ENCODE results near the gene N4BP2L2.
"Not testable (repeated sequence)": the region's sequence is repeated elsewhere in the genome, so short reads cannot be mapped to it uniquely, and the experiment has no call there.

N4BP2L2 gene

DNA sequence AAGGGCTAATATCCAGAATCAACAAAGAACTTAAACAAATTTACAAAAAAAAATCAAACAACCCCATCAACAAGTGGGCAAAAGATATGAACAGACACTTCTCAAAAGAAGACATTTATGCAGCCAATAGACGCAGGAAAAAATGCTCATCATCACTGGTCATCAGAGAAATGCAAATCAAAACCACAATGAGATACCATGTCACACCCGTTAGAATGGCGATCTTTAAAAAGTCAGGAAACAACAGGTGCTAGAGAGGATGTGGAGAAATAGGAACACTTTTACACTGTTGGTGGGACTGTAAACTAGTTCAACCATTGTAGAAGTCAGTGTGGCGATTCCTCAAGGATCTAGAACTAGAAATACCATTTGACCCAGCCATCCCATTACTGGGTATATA, 37.1 kb upstream of the N4BP2L2 start:
- H3K27ac ChIP-seq (ENCODE audit: low read depth, low read length); H3K9me3 ChIP-seq (ENCODE audit: control insufficient read depth in 1 of 2, low read length in 2 of 2); H3K27me3 ChIP-seq (ENCODE audit: control insufficient read depth in 1 of 2, insufficient read depth in 2 of 2, low read length in 2 of 2); H3K36me3 ChIP-seq (ENCODE audit: control insufficient read depth in 1 of 2, insufficient read depth in 2 of 2, low read length in 2 of 2); H3K4me3 ChIP-seq (ENCODE audit: low read depth in 1 of 2, low read length in 2 of 2); H3K4me1 ChIP-seq (ENCODE audit: control insufficient read depth in 1 of 2, insufficient read depth in 2 of 2, low read length in 2 of 2); H3K9ac ChIP-seq (ENCODE audit: low read depth in 1 of 2, low read length in 2 of 2): not testable (repeated sequence)

DNA sequence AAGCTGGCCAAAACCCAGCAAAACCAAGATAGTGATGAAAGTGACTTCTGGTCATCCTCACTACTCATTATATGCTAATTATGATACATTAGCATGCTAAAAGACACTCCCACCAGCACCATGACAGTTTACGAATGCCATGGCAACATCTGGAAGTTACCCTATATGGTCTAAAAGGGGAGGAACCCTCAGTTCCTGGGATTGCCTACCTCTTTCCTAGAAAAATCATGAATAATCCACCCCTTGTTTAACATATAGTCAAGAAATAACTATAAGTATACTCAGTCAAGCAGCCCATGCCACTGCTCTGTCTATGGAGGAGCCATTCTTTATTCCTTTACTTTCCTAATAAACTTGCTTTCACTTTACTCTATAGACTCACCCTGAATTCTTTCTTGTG, 22.2 kb upstream of the N4BP2L2 start:
- not testable (repeated sequence) for H3K36me3 ChIP-seq (ENCODE audit: control insufficient read depth in 1 of 2, insufficient read depth in 2 of 2, low read length in 2 of 2); H3K27ac ChIP-seq (ENCODE audit: low read depth, low read length); H3K27me3 ChIP-seq (ENCODE audit: control insufficient read depth in 1 of 2, insufficient read depth in 2 of 2, low read length in 2 of 2); H3K9ac ChIP-seq (ENCODE audit: low read depth in 1 of 2, low read length in 2 of 2); H3K4me3 ChIP-seq (ENCODE audit: low read depth in 1 of 2, low read length in 2 of 2); H3K4me1 ChIP-seq (ENCODE audit: control insufficient read depth in 1 of 2, insufficient read depth in 2 of 2, low read length in 2 of 2)
- peaks cover 8 to 10% of the 10 kb centered on the region in 2 donors for H3K9me3 ChIP-seq (ENCODE audit: control insufficient read depth in 1 of 2, low read length in 2 of 2)

DNA sequence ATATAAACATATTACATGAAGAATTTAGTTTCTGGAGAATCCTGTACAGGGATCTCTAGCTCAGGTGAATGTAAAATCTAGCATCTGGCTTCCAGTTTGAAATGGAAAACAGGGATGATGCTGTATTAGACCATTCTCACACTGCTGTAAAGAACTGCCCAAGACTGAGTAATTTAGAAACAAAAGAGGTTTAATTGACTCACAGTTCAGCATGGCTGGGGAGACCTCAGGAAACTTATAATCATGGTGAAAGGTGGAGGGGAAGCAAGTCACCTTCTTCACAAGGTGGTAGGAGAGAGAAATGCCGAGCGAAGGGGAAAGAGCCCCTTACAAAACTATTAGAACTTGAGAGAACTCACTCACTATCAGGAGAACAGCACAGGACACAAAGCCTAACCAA, 17.0 kb upstream of the N4BP2L2 start:
- no peaks in the 10 kb centered on the region for H3K9me3 ChIP-seq (ENCODE audit: control insufficient read depth in 1 of 2, low read length in 2 of 2)
- H3K4me1 ChIP-seq (ENCODE audit: control insufficient read depth in 1 of 2, insufficient read depth in 2 of 2, low read length in 2 of 2), result no peaks in the 10 kb centered on the region
- H3K27me3 ChIP-seq (ENCODE audit: control insufficient read depth in 1 of 2, insufficient read depth in 2 of 2, low read length in 2 of 2), result no peaks in the 10 kb centered on the region
- no peak overlapping the region for H3K9ac ChIP-seq (ENCODE audit: low read depth in 1 of 2, low read length in 2 of 2)
- no peak overlapping the region for H3K4me3 ChIP-seq (ENCODE audit: low read depth in 1 of 2, low read length in 2 of 2)
- no peaks in the 10 kb centered on the region for H3K36me3 ChIP-seq (ENCODE audit: control insufficient read depth in 1 of 2, insufficient read depth in 2 of 2, low read length in 2 of 2)
- H3K27ac ChIP-seq (ENCODE audit: low read depth, low read length), result no peak overlapping the region

DNA sequence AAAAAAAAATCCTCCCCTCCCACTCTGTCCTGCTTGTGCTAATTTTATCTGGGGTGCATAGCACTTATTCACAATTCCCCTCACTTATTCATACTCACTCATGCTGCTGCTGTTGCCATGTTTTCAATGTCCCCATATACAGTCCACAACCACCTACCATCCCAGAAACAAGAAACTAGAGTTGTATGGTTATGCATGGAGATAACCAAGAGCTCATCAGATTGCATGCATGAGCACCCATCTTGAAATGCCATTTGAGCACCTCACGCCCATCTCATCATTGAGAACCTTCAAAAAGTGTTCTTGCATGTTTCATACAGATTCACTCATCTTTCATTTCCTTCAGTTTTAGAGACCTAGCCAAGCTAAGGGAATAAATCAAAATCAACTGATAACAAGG, 15.1 kb upstream of the N4BP2L2 start:
- Histone ChIP-seq H3K27me3 (ENCODE audit: control insufficient read depth in 1 of 2, insufficient read depth in 2 of 2, low read length in 2 of 2) (no peaks in the 10 kb centered on the region), H3K36me3 (ENCODE audit: control insufficient read depth in 1 of 2, insufficient read depth in 2 of 2, low read length in 2 of 2) (no peaks in the 10 kb centered on the region), H3K27ac (ENCODE audit: low read depth, low read length) (no peak overlapping the region), H3K9ac (ENCODE audit: low read depth in 1 of 2, low read length in 2 of 2) (no peak overlapping the region), H3K4me3 (ENCODE audit: low read depth in 1 of 2, low read length in 2 of 2) (no peak overlapping the region), H3K9me3 (ENCODE audit: control insufficient read depth in 1 of 2, low read length in 2 of 2) (no peaks in the 10 kb centered on the region), H3K4me1 (ENCODE audit: control insufficient read depth in 1 of 2, insufficient read depth in 2 of 2, low read length in 2 of 2) (no peaks in the 10 kb centered on the region)

DNA sequence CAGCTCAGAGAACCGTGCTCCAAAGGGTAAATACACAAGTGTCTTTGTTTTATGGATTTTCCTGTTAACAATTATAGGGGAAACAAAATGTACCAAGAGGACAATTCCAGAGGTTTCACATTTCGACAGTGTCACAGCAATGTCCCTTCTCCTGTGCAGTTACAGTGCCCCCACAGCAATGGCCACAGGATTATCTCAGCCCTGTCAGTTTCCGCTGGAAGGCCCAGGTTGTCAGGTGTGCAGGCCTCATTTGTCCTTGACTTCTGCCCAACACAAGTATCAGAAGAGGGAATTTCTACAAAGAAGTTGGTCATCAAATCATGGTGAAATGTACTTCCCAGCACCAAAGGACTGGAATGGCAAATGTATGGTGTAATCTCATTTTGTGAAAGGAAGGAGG, 11.2 kb upstream of the N4BP2L2 start:
- H3K27ac ChIP-seq (ENCODE audit: low read depth, low read length), result no peak overlapping the region
- H3K27me3 ChIP-seq (ENCODE audit: control insufficient read depth in 1 of 2, insufficient read depth in 2 of 2, low read length in 2 of 2), result no peaks in the 10 kb centered on the region
- H3K4me3 ChIP-seq (ENCODE audit: low read depth in 1 of 2, low read length in 2 of 2), result no peak overlapping the region
- H3K9me3 ChIP-seq (ENCODE audit: control insufficient read depth in 1 of 2, low read length in 2 of 2), result no peaks in the 10 kb centered on the region
- H3K9ac ChIP-seq (ENCODE audit: low read depth in 1 of 2, low read length in 2 of 2), result no peak overlapping the region
- H3K36me3 ChIP-seq (ENCODE audit: control insufficient read depth in 1 of 2, insufficient read depth in 2 of 2, low read length in 2 of 2), result no peaks in the 10 kb centered on the region
- no peaks in the 10 kb centered on the region for H3K4me1 ChIP-seq (ENCODE audit: control insufficient read depth in 1 of 2, insufficient read depth in 2 of 2, low read length in 2 of 2)

DNA sequence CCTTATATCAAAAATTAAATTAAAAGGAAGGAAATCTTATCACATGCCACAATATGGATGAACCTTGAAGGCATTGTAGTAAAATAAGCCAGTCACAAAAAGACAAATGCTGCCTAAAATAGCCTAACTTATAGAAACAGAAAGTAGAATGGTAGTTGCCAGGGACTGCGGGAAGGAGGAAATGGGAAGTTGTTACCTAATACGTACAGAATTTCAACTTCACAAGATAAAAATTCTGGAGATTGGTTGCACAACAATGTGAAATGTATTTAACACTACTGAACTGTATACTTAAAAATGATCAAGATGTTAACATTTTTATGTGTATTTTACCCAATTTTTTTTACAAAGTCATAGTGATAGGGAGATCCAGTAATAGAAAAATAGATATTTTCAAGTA, 10.2 kb upstream of the N4BP2L2 start:
- no peak overlapping the region for H3K4me3 ChIP-seq (ENCODE audit: low read depth in 1 of 2, low read length in 2 of 2)
- no peak overlapping the region for H3K27ac ChIP-seq (ENCODE audit: low read depth, low read length)
- H3K9me3 ChIP-seq (ENCODE audit: control insufficient read depth in 1 of 2, low read length in 2 of 2), result no peaks in the 10 kb centered on the region
- H3K36me3 ChIP-seq (ENCODE audit: control insufficient read depth in 1 of 2, insufficient read depth in 2 of 2, low read length in 2 of 2), result no peaks in the 10 kb centered on the region
- no peaks in the 10 kb centered on the region for H3K27me3 ChIP-seq (ENCODE audit: control insufficient read depth in 1 of 2, insufficient read depth in 2 of 2, low read length in 2 of 2)
- H3K4me1 ChIP-seq (ENCODE audit: control insufficient read depth in 1 of 2, insufficient read depth in 2 of 2, low read length in 2 of 2), result no peaks in the 10 kb centered on the region
- H3K9ac ChIP-seq (ENCODE audit: low read depth in 1 of 2, low read length in 2 of 2), result no peak overlapping the region

DNA sequence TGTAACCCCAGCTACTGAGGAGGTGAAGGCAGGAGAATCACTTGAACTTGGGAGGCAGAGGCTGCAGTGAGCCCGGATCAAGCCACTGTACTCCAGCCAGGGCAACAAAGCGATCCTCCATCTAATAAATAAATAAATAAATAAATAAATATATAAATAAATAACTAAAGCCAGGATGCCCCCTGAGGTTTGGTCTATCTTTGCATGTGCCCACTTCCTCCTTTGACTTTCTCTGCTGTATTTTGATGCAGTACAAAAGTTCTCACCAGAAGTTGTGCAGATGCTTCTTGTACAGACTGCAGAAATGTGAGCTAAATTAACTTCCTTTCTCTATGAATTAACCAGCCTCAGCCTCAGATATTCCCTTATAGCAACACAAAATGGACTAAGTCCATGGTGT, 6.5 kb upstream of the N4BP2L2 start:
- Histone ChIP-seq H3K4me1 (ENCODE audit: control insufficient read depth in 1 of 2, insufficient read depth in 2 of 2, low read length in 2 of 2) (no peaks in the 10 kb centered on the region), H3K9me3 (ENCODE audit: control insufficient read depth in 1 of 2, low read length in 2 of 2) (no peaks in the 10 kb centered on the region), H3K4me3 (ENCODE audit: low read depth in 1 of 2, low read length in 2 of 2) (no peak overlapping the region)

DNA sequence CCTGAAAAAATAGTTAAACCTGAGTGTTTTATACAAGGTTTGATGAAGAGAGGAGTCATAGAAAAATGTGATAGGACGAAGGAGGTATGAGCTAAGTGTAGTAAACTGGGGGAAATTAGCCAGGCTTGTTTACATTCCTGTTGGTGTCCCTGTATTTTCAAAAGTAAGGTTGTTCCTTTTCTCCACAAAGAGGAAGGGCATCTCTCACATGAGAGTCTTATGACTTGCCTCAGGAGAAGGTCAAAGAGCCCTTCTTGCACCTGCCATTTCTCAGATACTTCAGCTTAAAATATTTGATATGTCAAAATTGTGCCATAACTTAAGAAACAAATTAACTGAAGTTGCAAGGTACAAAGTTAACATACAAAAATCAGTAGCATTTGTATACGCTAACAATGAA, 3.6 kb upstream of the N4BP2L2 start:
- Histone ChIP-seq H3K4me1 (ENCODE audit: control insufficient read depth in 1 of 2, insufficient read depth in 2 of 2, low read length in 2 of 2) (peaks cover 4 to 5% of the 10 kb centered on the region in 2 donors), H3K27ac (ENCODE audit: low read depth, low read length) (no peak overlapping the region), H3K27me3 (ENCODE audit: control insufficient read depth in 1 of 2, insufficient read depth in 2 of 2, low read length in 2 of 2) (no peaks in the 10 kb centered on the region), H3K36me3 (ENCODE audit: control insufficient read depth in 1 of 2, insufficient read depth in 2 of 2, low read length in 2 of 2) (no peaks in the 10 kb centered on the region), H3K4me3 (ENCODE audit: low read depth in 1 of 2, low read length in 2 of 2) (no peak overlapping the region), H3K9me3 (ENCODE audit: control insufficient read depth in 1 of 2, low read length in 2 of 2) (no peaks in the 10 kb centered on the region), H3K9ac (ENCODE audit: low read depth in 1 of 2, low read length in 2 of 2) (no peak overlapping the region)

More for the DNA sequence above, 6.5 kb upstream of the N4BP2L2 start:
- no peak overlapping the region for H3K9ac ChIP-seq (ENCODE audit: low read depth in 1 of 2, low read length in 2 of 2)
- H3K36me3 ChIP-seq (ENCODE audit: control insufficient read depth in 1 of 2, insufficient read depth in 2 of 2, low read length in 2 of 2), result no peaks in the 10 kb centered on the region
- no peaks in the 10 kb centered on the region for H3K27me3 ChIP-seq (ENCODE audit: control insufficient read depth in 1 of 2, insufficient read depth in 2 of 2, low read length in 2 of 2)
- H3K27ac ChIP-seq (ENCODE audit: low read depth, low read length), result no peak overlapping the region

DNA sequence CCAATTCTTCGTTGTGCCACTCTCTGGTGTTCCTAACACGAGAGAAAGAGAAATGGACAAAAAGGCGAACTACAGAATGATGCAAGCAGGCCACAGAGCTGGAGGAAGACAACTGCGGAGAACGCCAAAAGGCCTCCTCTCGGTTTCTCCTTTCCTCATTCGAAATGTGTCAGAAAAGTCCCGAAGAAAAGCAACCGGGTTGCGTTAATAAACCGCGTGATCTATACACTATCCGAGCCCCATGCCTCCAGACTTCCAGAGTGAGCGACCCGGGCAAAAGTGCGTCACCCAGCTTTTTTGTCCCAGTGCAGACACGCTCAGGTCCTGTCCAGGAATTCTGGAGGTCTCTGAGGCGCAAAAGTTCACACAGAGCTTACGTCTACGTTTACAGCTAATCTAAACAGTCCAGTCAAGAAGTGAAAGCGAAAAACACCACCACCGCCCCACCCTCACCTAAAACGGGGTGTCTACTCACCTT, 413 bp downstream of the N4BP2L2 start:
- Histone ChIP-seq H3K4me1 (ENCODE audit: control insufficient read depth in 1 of 2, insufficient read depth in 2 of 2, low read length in 2 of 2) (peaks cover 14 to 28% of the 10 kb centered on the region in 2 donors), H3K9ac (ENCODE audit: low read depth in 1 of 2, low read length in 2 of 2) (peak overlapping the region; percentile 91 to 98)

DNA sequence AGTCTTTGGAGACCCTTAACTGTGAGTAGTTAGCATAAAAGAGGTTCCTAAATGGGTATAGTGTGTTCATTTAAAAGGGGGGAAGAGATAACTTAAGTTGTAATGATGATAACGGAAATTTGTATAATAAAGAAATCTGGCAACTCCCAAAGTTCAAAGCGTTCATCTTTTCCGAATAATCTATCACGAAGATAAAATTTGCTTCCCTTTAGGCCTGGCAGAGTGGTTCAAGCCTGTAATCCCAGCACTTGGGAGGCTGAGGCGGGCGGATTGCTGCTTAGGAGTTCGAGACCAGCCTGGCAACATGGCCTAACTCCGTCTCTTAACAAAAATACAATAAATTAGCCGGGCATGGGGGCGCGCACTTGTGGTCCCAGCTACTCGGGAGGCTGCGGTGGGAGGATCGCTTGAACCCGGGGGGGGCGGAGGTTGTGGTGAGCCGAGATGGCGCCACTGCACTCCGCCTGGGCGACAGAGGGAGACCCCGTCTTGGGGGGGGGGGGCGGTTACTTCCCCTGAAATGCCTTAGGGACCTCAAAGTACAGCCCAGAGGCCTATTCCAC, 934 bp downstream of the N4BP2L2 start:
- Histone ChIP-seq H3K36me3 (ENCODE audit: control insufficient read depth in 1 of 2, insufficient read depth in 2 of 2, low read length in 2 of 2) (peaks cover 10 to 18% of the 10 kb centered on the region in 2 donors), H3K4me1 (ENCODE audit: control insufficient read depth in 1 of 2, insufficient read depth in 2 of 2, low read length in 2 of 2) (peaks cover 14 to 28% of the 10 kb centered on the region in 2 donors), H3K9ac (ENCODE audit: low read depth in 1 of 2, low read length in 2 of 2) (peak overlapping the region; percentile 91 to 98), H3K27ac (ENCODE audit: low read depth, low read length) (peak overlapping the region; percentile 91), H3K27me3 (ENCODE audit: control insufficient read depth in 1 of 2, insufficient read depth in 2 of 2, low read length in 2 of 2) (no peaks in the 10 kb centered on the region), H3K9me3 (ENCODE audit: control insufficient read depth in 1 of 2, low read length in 2 of 2) (no peaks in the 10 kb centered on the region), H3K4me3 (ENCODE audit: low read depth in 1 of 2, low read length in 2 of 2) (peak overlapping the region; percentile 95 to 96)

More for the DNA sequence above, 413 bp downstream of the N4BP2L2 start:
- Histone ChIP-seq H3K9me3 (ENCODE audit: control insufficient read depth in 1 of 2, low read length in 2 of 2) (no peaks in the 10 kb centered on the region), H3K4me3 (ENCODE audit: low read depth in 1 of 2, low read length in 2 of 2) (peak overlapping the region; percentile 95 to 96), H3K36me3 (ENCODE audit: control insufficient read depth in 1 of 2, insufficient read depth in 2 of 2, low read length in 2 of 2) (peaks cover 10 to 15% of the 10 kb centered on the region in 2 donors), H3K27me3 (ENCODE audit: control insufficient read depth in 1 of 2, insufficient read depth in 2 of 2, low read length in 2 of 2) (no peaks in the 10 kb centered on the region), H3K27ac (ENCODE audit: low read depth, low read length) (peak overlapping the region; percentile 91)

DNA sequence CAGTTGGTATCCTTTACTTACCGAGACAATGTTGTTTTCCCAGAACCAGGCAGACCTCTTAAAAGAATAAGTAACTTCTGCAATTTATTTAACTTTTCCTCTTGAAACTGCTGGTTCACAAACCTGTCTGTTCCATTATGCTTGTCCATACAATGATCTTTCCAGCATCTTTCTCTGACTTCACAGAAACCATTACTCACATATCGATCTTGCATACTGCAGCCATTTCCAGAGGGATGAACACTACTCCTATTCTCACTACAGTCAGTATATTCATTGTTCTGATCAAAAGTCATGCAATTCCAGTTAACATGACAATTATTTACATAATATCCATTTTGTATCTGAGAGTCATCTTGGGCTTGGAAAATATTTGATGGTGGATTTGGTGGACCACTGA, 2.8 kb downstream of the N4BP2L2 start:
- Histone ChIP-seq H3K36me3 (ENCODE audit: control insufficient read depth in 1 of 2, insufficient read depth in 2 of 2, low read length in 2 of 2) (peaks cover 10 to 18% of the 10 kb centered on the region in 2 donors), H3K9me3 (ENCODE audit: control insufficient read depth in 1 of 2, low read length in 2 of 2) (no peaks in the 10 kb centered on the region), H3K9ac (ENCODE audit: low read depth in 1 of 2, low read length in 2 of 2) (no peak overlapping the region), H3K27ac (ENCODE audit: low read depth, low read length) (no peak overlapping the region), H3K4me3 (ENCODE audit: low read depth in 1 of 2, low read length in 2 of 2) (no peak overlapping the region), H3K27me3 (ENCODE audit: control insufficient read depth in 1 of 2, insufficient read depth in 2 of 2, low read length in 2 of 2) (no peaks in the 10 kb centered on the region), H3K4me1 (ENCODE audit: control insufficient read depth in 1 of 2, insufficient read depth in 2 of 2, low read length in 2 of 2) (peaks cover 28 to 44% of the 10 kb centered on the region in 2 donors)
